ENCODE data around the gene MAD1L1. TPM values are rescaled to one million over a fixed set of nuclear protein-coding genes. Genes with fewer than 3 reads are reported as not detected.
A peak's percentile ranks its signal among the peaks of the same experiment; 100 is the strongest.

Gene MAD1L1
- total RNA-seq, 1 donor from 2014 or later, result 32.3 TPM

GRCh38 chr7:2151801-2152612 is 80.7 kb downstream of the MAD1L1 start:
- DNase-seq (ENCODE audit: low read depth), result no peak
- peaks cover 2% of the 10 kb centered on the region for H3K4me1 ChIP-seq (ENCODE audit: insufficient read depth, low read length)
- H3K4me3 ChIP-seq (ENCODE audit: insufficient read depth, low read depth, low read length), result no peak overlapping the region
- Mint-ChIP-seq H3K9me3 (ENCODE audit: unreplicated experiment) (no peaks in the 10 kb centered on the region), H3K4me1 (ENCODE audit: low read depth, unreplicated experiment) (peaks cover 8% of the 10 kb centered on the region), H3K36me3 (ENCODE audit: low read depth, unreplicated experiment) (peaks cover 12% of the 10 kb centered on the region), H3K27me3 (ENCODE audit: low read depth, unreplicated experiment) (no peaks in the 10 kb centered on the region), H3K27ac (ENCODE audit: unreplicated experiment) (no peak overlapping the region), H3K4me3 (ENCODE audit: unreplicated experiment) (no peak overlapping the region)
- H3K9ac ChIP-seq (ENCODE audit: low read length), result no peak overlapping the region
- no peaks in the 10 kb centered on the region for H3K36me3 ChIP-seq (ENCODE audit: insufficient read depth, low read length)
- peaks cover 4% of the 10 kb centered on the region for H3K79me2 ChIP-seq (ENCODE audit: insufficient read depth, low read length)
- H3K27ac ChIP-seq (ENCODE audit: low read depth, low read length), result no peak overlapping the region
- no peak overlapping the region for H3K4me2 ChIP-seq (ENCODE audit: low read length)
- H3K9me3 ChIP-seq (ENCODE audit: insufficient read depth, low read depth, low read length), result no peaks in the 10 kb centered on the region
- TF ChIP-seq CTCF (IDR thresholded peaks at IDR 0.05; ENCODE audit: insufficient read depth, low read depth, low read length) (no peak), EZH2 (IDR thresholded peaks at IDR 0.05; ENCODE audit: insufficient read depth, low read length) (no peak)
- H3K27me3 ChIP-seq (ENCODE audit: insufficient read depth, low read length), result no peaks in the 10 kb centered on the region
- FAIRE-seq, result no peak
- H2AFZ ChIP-seq (ENCODE audit: low read depth, low read length), result no peak overlapping the region
- H4K20me1 ChIP-seq (ENCODE audit: insufficient read depth, low read length), result peaks cover 87% of the 10 kb centered on the region

- no peaks in the 10 kb centered on the region for H3K4me1 ChIP-seq (ENCODE audit: insufficient read depth, low read length)
- Mint-ChIP-seq H3K27ac (ENCODE audit: unreplicated experiment) (no peak overlapping the region), H3K9me3 (ENCODE audit: unreplicated experiment) (no peaks in the 10 kb centered on the region), H3K36me3 (ENCODE audit: low read depth, unreplicated experiment) (peaks cover 12% of the 10 kb centered on the region), H3K4me3 (ENCODE audit: unreplicated experiment) (no peak overlapping the region), H3K4me1 (ENCODE audit: low read depth, unreplicated experiment) (peaks cover 8% of the 10 kb centered on the region), H3K27me3 (ENCODE audit: low read depth, unreplicated experiment) (no peaks in the 10 kb centered on the region)
- FAIRE-seq (no peak), DNase-seq (ENCODE audit: low read depth) (no peak)
- H2AFZ ChIP-seq (ENCODE audit: low read depth, low read length), result no peak overlapping the region
- no peak overlapping the region for H3K27ac ChIP-seq (ENCODE audit: low read depth, low read length)
- no peaks in the 10 kb centered on the region for H3K9me3 ChIP-seq (ENCODE audit: insufficient read depth, low read depth, low read length)
- H3K4me3 ChIP-seq (ENCODE audit: insufficient read depth, low read depth, low read length), result no peak overlapping the region
- no peak overlapping the region for H3K4me2 ChIP-seq (ENCODE audit: low read length)
- no peak overlapping the region for H3K9ac ChIP-seq (ENCODE audit: low read length)
- TF ChIP-seq EZH2 (IDR thresholded peaks at IDR 0.05; ENCODE audit: insufficient read depth, low read length), result no peak
- TF ChIP-seq CTCF (IDR thresholded peaks at IDR 0.05; ENCODE audit: insufficient read depth, low read depth, low read length), result no peak
- no peaks in the 10 kb centered on the region for H3K27me3 ChIP-seq (ENCODE audit: insufficient read depth, low read length)
- H3K79me2 ChIP-seq (ENCODE audit: insufficient read depth, low read length), result peaks cover 4% of the 10 kb centered on the region
- H4K20me1 ChIP-seq (ENCODE audit: insufficient read depth, low read length), result peaks cover 79% of the 10 kb centered on the region
- H3K36me3 ChIP-seq (ENCODE audit: insufficient read depth, low read length), result no peaks in the 10 kb centered on the region
Observed at GRCh38 chr7:2151237-2151636, 81.5 kb downstream of the MAD1L1 start.

GRCh38 chr7:2150445-2150815 is 82.3 kb downstream of the MAD1L1 start:
- peaks cover 8% of the 10 kb centered on the region for H3K4me1 Mint-ChIP-seq (ENCODE audit: low read depth, unreplicated experiment)
- no peaks in the 10 kb centered on the region for H3K9me3 Mint-ChIP-seq (ENCODE audit: unreplicated experiment)
- Histone ChIP-seq H3K36me3 (ENCODE audit: insufficient read depth, low read length) (no peaks in the 10 kb centered on the region), H2AFZ (ENCODE audit: low read depth, low read length) (no peak overlapping the region), H3K4me1 (ENCODE audit: insufficient read depth, low read length) (no peaks in the 10 kb centered on the region), H3K27ac (ENCODE audit: low read depth, low read length) (no peak overlapping the region), H3K4me3 (ENCODE audit: insufficient read depth, low read depth, low read length) (no peak overlapping the region), H3K79me2 (ENCODE audit: insufficient read depth, low read length) (peaks cover 4% of the 10 kb centered on the region), H3K9me3 (ENCODE audit: insufficient read depth, low read depth, low read length) (no peaks in the 10 kb centered on the region), H3K9ac (ENCODE audit: low read length) (no peak overlapping the region), H3K4me2 (ENCODE audit: low read length) (no peak overlapping the region), H4K20me1 (ENCODE audit: insufficient read depth, low read length) (peaks cover 72% of the 10 kb centered on the region), H3K27me3 (ENCODE audit: insufficient read depth, low read length) (no peaks in the 10 kb centered on the region)
- no peak for FAIRE-seq
- DNase-seq (ENCODE audit: low read depth), result no peak
- H3K36me3 Mint-ChIP-seq (ENCODE audit: low read depth, unreplicated experiment), result peaks cover 12% of the 10 kb centered on the region
- H3K4me3 Mint-ChIP-seq (ENCODE audit: unreplicated experiment), result no peak overlapping the region
- no peaks in the 10 kb centered on the region for H3K27me3 Mint-ChIP-seq (ENCODE audit: low read depth, unreplicated experiment)
- TF ChIP-seq EZH2 (IDR thresholded peaks at IDR 0.05; ENCODE audit: insufficient read depth, low read length) (no peak), CTCF (IDR thresholded peaks at IDR 0.05; ENCODE audit: insufficient read depth, low read depth, low read length) (no peak)
- H3K27ac Mint-ChIP-seq (ENCODE audit: unreplicated experiment), result peak overlapping the region; percentile 9
